H1 (cell line): ENCODE measurements around the gene COL2A1. TPM values are rescaled to one million over a fixed set of nuclear protein-coding genes. Genes with fewer than 3 reads are reported as not detected.

Experiments
- CTCF ChIA-PET: fragments of 300-600 bp; sonication (Branson Sonifier 250); formaldehyde crosslinking; loops from one replicate; lab custom pipeline; 2021; ENCODE audit not compliant: partially characterized antibody; lab: Charles Lee
- POLR2A ChIA-PET: fragments of 300-600 bp; sonication (Branson Sonifier 250); formaldehyde crosslinking; loops from one replicate; lab custom pipeline; 2021; ENCODE audit warnings: inconsistent platforms; ENCODE audit not compliant: partially characterized antibody; lab: Charles Lee
- DNase-seq, 2 experiments: peaks; one replicate each; pipeline versions ENCODE4 v3.0.0 to v3.0.0-alpha.2; 2010 to 2022; ENCODE audit warnings: low spot score in 2 of 2, low read depth in 1 of 2, mixed read lengths in 1 of 2
- FAIRE-seq: peaks from 2 replicates; lab custom pipeline; 2011; peaks lifted over from hg19 to GRCh38; lab: Jason Lieb, UNC
- H2AFZ ChIP-seq: 2 replicates; pipeline ENCODE4 v1.8.1; 2012; ENCODE audit warnings: low read length, inconsistent platforms
- H2AK5ac ChIP-seq: 2 replicates; pipeline ENCODE4 v1.6.1; 2013; ENCODE audit warnings: low read depth, low read length
- H2BK120ac ChIP-seq: replicated peaks from 2 replicates; pipeline ENCODE3; 2013; ENCODE audit warnings: low read depth, low read length, inconsistent platforms
- H2BK12ac ChIP-seq: 2 replicates; pipeline ENCODE4 v1.6.1; 2013; ENCODE audit warnings: low read depth, low read length
- H2BK15ac ChIP-seq: 2 replicates; pipeline ENCODE4 v1.6.1; 2013; ENCODE audit warnings: low read length
- H2BK20ac ChIP-seq: 2 replicates; pipeline ENCODE4 v1.6.1; 2013; ENCODE audit warnings: low read length
- H2BK5ac ChIP-seq: 2 replicates; pipeline ENCODE4 v1.6.1; 2013; ENCODE audit warnings: low read depth, low read length
- H3K14ac ChIP-seq: 2 replicates; pipeline ENCODE4 v1.6.1; 2013; ENCODE audit warnings: inconsistent platforms; ENCODE audit not compliant: insufficient read length
- H3K18ac ChIP-seq: 2 replicates; pipeline ENCODE4 v1.6.1; 2013; ENCODE audit warnings: low read length; ENCODE audit errors: extremely low read depth
- H3K23ac ChIP-seq: 2 replicates; pipeline ENCODE4 v1.6.1; 2013; ENCODE audit warnings: inconsistent platforms; ENCODE audit not compliant: insufficient read length
- H3K23me2 ChIP-seq: 2 replicates; pipeline ENCODE4 v1.6.1; 2013; ENCODE audit warnings: low read depth, low read length
- H3K27ac ChIP-seq: 2 replicates; pipeline ENCODE4 v1.6.1; 2011; ENCODE audit warnings: low read depth, low read length, inconsistent platforms
- H3K27me3 ChIP-seq, 4 experiments: replicated peaks in 1 of 4; 1 replicate in 1 of 4; 2 replicates in 3 of 4; pipeline versions ENCODE4 v1.6.1 to v1.8.1; 2011 to 2013; ENCODE audit warnings: low read length in 3 of 4, mild to moderate bottlenecking in 3 of 4, inconsistent platforms in 2 of 4, mixed read lengths in 2 of 4, moderate library complexity in 1 of 4; ENCODE audit not compliant: control insufficient read depth in 3 of 4, insufficient read depth in 3 of 4; ENCODE audit errors: extremely low read depth in 1 of 4
- H3K36me3 ChIP-seq, 4 experiments: 2 replicates each; pipeline versions ENCODE4 v1.6.1 to v1.8.1; 2011 to 2013; ENCODE audit warnings: mild to moderate bottlenecking in 4 of 4, low read length in 3 of 4, moderate library complexity in 2 of 4, control low read depth in 1 of 4, inconsistent platforms in 1 of 4; ENCODE audit not compliant: insufficient read depth in 4 of 4, control insufficient read depth in 2 of 4
- H3K4ac ChIP-seq: replicated peaks from 2 replicates; pipeline ENCODE3; 2013; ENCODE audit warnings: low read length, low read depth, mixed read lengths, inconsistent platforms; ENCODE audit not compliant: insufficient read length
- H3K4me1 ChIP-seq, 4 experiments: replicated peaks in 1 of 4; 1 replicate in 1 of 4; 2 replicates in 3 of 4; pipeline versions ENCODE4 v1.6.1 to v1.8.1; 2011 to 2013; ENCODE audit warnings: low read length in 3 of 4, inconsistent platforms in 2 of 4, mixed read lengths in 1 of 4; ENCODE audit not compliant: insufficient read depth in 4 of 4, control insufficient read depth in 3 of 4
- H3K4me2 ChIP-seq, 2 experiments: 2 replicates each; pipeline versions ENCODE4 v1.6.1 to v1.8.1; 2011 to 2013; ENCODE audit warnings: low read depth in 2 of 2, low read length in 2 of 2, control low read depth in 1 of 2, inconsistent platforms in 1 of 2, mild to moderate bottlenecking in 1 of 2; ENCODE audit not compliant: insufficient read depth in 1 of 2
- H3K4me3 ChIP-seq, 4 experiments: fragments of 200-600, 300-600 bp in 1 of 4; sonication (generic), shearing (Covaris generic), sonication (Bioruptor Twin) in 1 of 4; 2 replicates each; pipeline versions ENCODE4 v1.5.1 to v1.8.1; 2011 to 2016; ENCODE audit warnings: low read length in 4 of 4, low read depth in 3 of 4, control low read depth in 2 of 4, inconsistent platforms in 2 of 4, mild to moderate bottlenecking in 2 of 4, mixed read lengths in 1 of 4, moderate library complexity in 1 of 4; ENCODE audit not compliant: insufficient read depth in 2 of 4; ENCODE audit errors: extremely low read depth in 1 of 4
- H3K56ac ChIP-seq: replicated peaks from 2 replicates; pipeline ENCODE3; 2013; ENCODE audit warnings: low read depth, mild to moderate bottlenecking, mixed read lengths, low read length, inconsistent platforms; ENCODE audit not compliant: insufficient read length
- H3K79me1 ChIP-seq: 2 replicates; pipeline ENCODE4 v1.6.1; 2013; ENCODE audit warnings: low read depth, low read length, control low read depth
- H3K79me2 ChIP-seq, 2 experiments: 2 replicates each; pipeline versions ENCODE4 v1.6.1 to v1.8.1; 2012 to 2013; ENCODE audit warnings: low read length in 2 of 2, mild to moderate bottlenecking in 2 of 2, inconsistent platforms in 1 of 2; ENCODE audit not compliant: insufficient read depth in 2 of 2, control insufficient read depth in 1 of 2
- H3K9ac ChIP-seq, 4 experiments: replicated peaks in 1 of 4; 1 replicate in 1 of 4; 2 replicates in 3 of 4; pipeline versions ENCODE4 v1.6.1 to v1.8.1; 2011 to 2013; ENCODE audit warnings: low read depth in 3 of 4, low read length in 3 of 4, control low read depth in 2 of 4, mild to moderate bottlenecking in 2 of 4, moderate library complexity in 2 of 4, inconsistent platforms in 1 of 4; ENCODE audit errors: extremely low read depth in 1 of 4
- H3K9me3 ChIP-seq, 2 experiments: 2 replicates each; pipeline versions ENCODE4 v1.6.1 to v1.8.1; 2012 to 2013; ENCODE audit warnings: mild to moderate bottlenecking in 2 of 2, moderate library complexity in 2 of 2, control low read depth in 1 of 2, inconsistent platforms in 1 of 2, low read depth in 1 of 2, low read length in 1 of 2, mixed read lengths in 1 of 2; ENCODE audit not compliant: insufficient read depth in 2 of 2
- H4K20me1 ChIP-seq, 2 experiments: replicated peaks in 1 of 2; 2 replicates each; pipeline versions ENCODE3 to v1.8.1; 2011 to 2013; ENCODE audit warnings: inconsistent platforms in 2 of 2, low read length in 2 of 2, mild to moderate bottlenecking in 1 of 2; ENCODE audit not compliant: insufficient read depth in 2 of 2, control insufficient read depth in 1 of 2
- H4K5ac ChIP-seq: 2 replicates; pipeline ENCODE4 v1.6.1; 2013; ENCODE audit warnings: low read length, low read depth, mixed read lengths, inconsistent platforms; ENCODE audit not compliant: insufficient read length
- H4K8ac ChIP-seq: 2 replicates; pipeline ENCODE4 v1.8.0; 2013; ENCODE audit warnings: mild to moderate bottlenecking, moderate library complexity, low read length, inconsistent platforms; ENCODE audit not compliant: insufficient read depth; ENCODE audit errors: extremely low read depth
- H4K91ac ChIP-seq: replicated peaks from 2 replicates; pipeline ENCODE3; 2013; ENCODE audit warnings: low read length, mixed read lengths, inconsistent platforms; ENCODE audit not compliant: insufficient read length
- EP300 ChIP-seq, 2 experiments: IDR thresholded peaks; 1 replicate in 1 of 2; 2 replicates in 1 of 2; pipeline ENCODE4 v1.6.1; 2011 to 2012; ENCODE audit warnings: low read depth in 2 of 2, low read length in 2 of 2, mild to moderate bottlenecking in 2 of 2, borderline replicate concordance in 1 of 2, inconsistent platforms in 1 of 2, moderate library complexity in 1 of 2
- SUZ12 ChIP-seq: fragments of 200-600 bp; sonication (generic); IDR thresholded peaks from 2 replicates; pipeline ENCODE4 v1.6.1; 2012; ENCODE audit warnings: mild to moderate bottlenecking, inconsistent platforms, low read length, moderate library complexity, mixed read lengths
- polyA plus RNA-seq, 7 experiments: library from polyadenylated mRNA; depleted of rRNA in 3 of 7; stranded (reverse) in 5 of 7; unstranded in 2 of 7; fragments of >200 nt in 5 of 7; fragments of 200-250 nt in 2 of 7; gene quantifications; 1 replicate in 5 of 7; 2 replicates in 1 of 7; 4 replicates in 1 of 7; pipeline versions ENCODE4 v1.2.1 to v1.2.3, GENCODE V29; 2011 to 2013; ENCODE audit warnings: missing spikeins in 2 of 7, mixed read lengths in 2 of 7
- total RNA-seq: library from RNA; stranded (reverse); fragmentation: NEBNext Ultra II Directional; extraction: Animal tissue kit (Norgen Biotek cat#: 25700); gene quantifications from 2 replicates; pipeline ENCODE4 v1.2.1, GENCODE V29; 2021

Gene COL2A1
- total and polyA plus RNA-seq, 2 of the 8 experiments (the other 6 are each of a cell fraction or from before 2014, with no cell fraction given) = 4.2 to 14.6 TPM

GRCh38 chr12:48005750-48006021, 1.4 kb upstream of the COL2A1 start:
- Histone ChIP-seq H2BK120ac (no peak overlapping the region), H4K5ac (no peak overlapping the region), H3K56ac (no peak overlapping the region), H3K4me2 (peak overlapping the region; percentile 90 to 99), H3K9ac (no peak overlapping the region), H3K9me3 (no peaks in the 10 kb centered on the region)
- POLR2A ChIA-PET = interaction anchor here (0.8 to 1.2 kb wide), 4 partner anchors 16 to 100 kb away, joined by 3 to 5 read pairs (median 3); partner anchors contain the start of gene SENP1
- TF ChIP-seq EP300 (IDR thresholded peaks at IDR 0.05; ENCODE audit: borderline replicate concordance in 1 of 2, low read depth in 2 of 2, low read length in 2 of 2) (no peak), SUZ12 (peak; percentile 44; the same call in 1 of the 2 replicates)
- TF ChIP-seq, all 59 proteins: peak for 1
- H3K14ac ChIP-seq = no peak overlapping the region
- DNase-seq (no peak), FAIRE-seq (no peak)
- no peak overlapping the region for H4K91ac ChIP-seq
- H3K79me2 ChIP-seq = no peaks in the 10 kb centered on the region
- H3K36me3 ChIP-seq = no peaks in the 10 kb centered on the region
- no peak overlapping the region for H2BK5ac ChIP-seq
- H4K20me1 ChIP-seq = peaks cover 5 to 15% of the 10 kb centered on the region in 2 experiments
- no peak overlapping the region for H2AK5ac ChIP-seq
- H3K79me1 ChIP-seq = no peaks in the 10 kb centered on the region; the same call in 1 of the 2 replicates
- peak overlapping the region in 3 of 4 experiments; percentile 27 to 60 (median 45); a peak in 5 of 8 replicates for H3K4me3 ChIP-seq
- H2BK15ac ChIP-seq = no peak overlapping the region; the same call in 1 of the 2 replicates
- CTCF ChIA-PET = interaction anchor here (0.8 to 3.6 kb wide), 13 partner anchors 9 to 72 kb away, joined by 3 to 21 read pairs (median 4); no protein-coding TSS in a partner anchor
- no peak overlapping the region for H2BK20ac ChIP-seq
- no peak overlapping the region for H3K23ac ChIP-seq
- H2BK12ac ChIP-seq = no peak overlapping the region
- no peak overlapping the region for H2AFZ ChIP-seq
- H4K8ac ChIP-seq = no peak overlapping the region
- H3K18ac ChIP-seq = no peak overlapping the region
- H3K27me3 ChIP-seq = peaks cover 79 to 100% (median 98%) of the 10 kb centered on the region in 4 experiments
- no peak overlapping the region for H3K27ac ChIP-seq
- peaks cover 19 to 33% (median 21%) of the 10 kb centered on the region in 4 experiments for H3K4me1 ChIP-seq
- no peak overlapping the region for H3K4ac ChIP-seq
- H3K23me2 ChIP-seq = peaks cover 25% of the 10 kb centered on the region
